IMR-90 (cell line): Measurements from ENCODE around the gene MAPK8IP3. TPM values are rescaled to one million over a fixed set of nuclear protein-coding genes. Genes with fewer than 3 reads are reported as not detected.

Experiments
- ATAC-seq: fragments of 200-7000 bp; cut with Tn5 transposase; 2 replicates; pipeline ENCODE4 v1.9.1; 2020; ENCODE audit warnings: low read depth, mild to moderate bottlenecking, moderate library complexity
- BruUV-seq: library from RNA; stranded (reverse); fragments of 400-500 nt; replicated peaks from 2 replicates; lab custom pipeline; 2021; lab: Mats Ljungman, UMichigan
- CTCF ChIA-PET: fragments of 300-600 bp; formaldehyde crosslinking; extraction: SDS; loops from one replicate; lab custom pipeline; 2021; ENCODE audit warnings: antibody characterized with exemption; lab: Yijun Ruan, JAX
- POLR2A ChIA-PET: fragments of 300-600 bp; sonication (Branson Sonifier 250); formaldehyde crosslinking; loops from one replicate; lab custom pipeline; 2022; ENCODE audit warnings: antibody characterized with exemption; ENCODE audit not compliant: unreplicated experiment; lab: Charles Lee
- DNase-seq: peaks from one replicate; pipeline ENCODE4 v3.0.0; 2013
- H2AFZ ChIP-seq: replicated peaks from 2 replicates; pipeline ENCODE3; 2013; ENCODE audit warnings: low read length, mild to moderate bottlenecking; ENCODE audit not compliant: poor library complexity
- H2AK5ac ChIP-seq: 2 replicates; pipeline ENCODE4 v1.6.1; 2013; ENCODE audit warnings: low read depth, low read length, inconsistent platforms
- H2AK9ac ChIP-seq: replicated peaks from 2 replicates; pipeline ENCODE3; 2013; ENCODE audit warnings: mild to moderate bottlenecking, low read depth, low read length, moderate library complexity; ENCODE audit not compliant: poor library complexity
- H2BK120ac ChIP-seq: 2 replicates; pipeline ENCODE4 v1.6.1; 2013; ENCODE audit warnings: low read depth, low read length, inconsistent platforms
- H2BK15ac ChIP-seq: 3 replicates; pipeline ENCODE4 v1.6.1; 2013; ENCODE audit warnings: low read depth, low read length, inconsistent platforms
- H2BK20ac ChIP-seq: 2 replicates; pipeline ENCODE4 v1.6.1; 2013; ENCODE audit warnings: low read depth, mild to moderate bottlenecking, inconsistent platforms, low read length, moderate library complexity
- H2BK5ac ChIP-seq: 2 replicates; pipeline ENCODE4 v1.6.1; 2013; ENCODE audit warnings: mild to moderate bottlenecking, low read depth, low read length, inconsistent platforms; ENCODE audit not compliant: poor library complexity, severe bottlenecking
- H3K14ac ChIP-seq: replicated peaks from 2 replicates; pipeline ENCODE4 v1.6.1; 2013; ENCODE audit warnings: low read depth, low read length, inconsistent platforms
- H3K18ac ChIP-seq: 2 replicates; pipeline ENCODE4 v1.6.1; 2013; ENCODE audit warnings: low read depth, low read length, control low read depth
- H3K23ac ChIP-seq: 2 replicates; pipeline ENCODE4 v1.6.1; 2013; ENCODE audit warnings: low read depth, low read length, inconsistent platforms
- H3K27ac ChIP-seq: 2 replicates; pipeline ENCODE4 v1.5.1; 2013; ENCODE audit warnings: mild to moderate bottlenecking, control low read depth, low read length; ENCODE audit not compliant: insufficient read depth
- H3K27me3 ChIP-seq: 2 replicates; pipeline ENCODE4 v1.6.1; 2013; ENCODE audit warnings: low read length; ENCODE audit not compliant: control insufficient read depth, insufficient read depth
- H3K36me3 ChIP-seq: 2 replicates; pipeline ENCODE4 v1.6.1; 2013; ENCODE audit warnings: low read length, mixed read lengths; ENCODE audit not compliant: control insufficient read depth, insufficient read depth
- H3K4ac ChIP-seq: 2 replicates; pipeline ENCODE4 v1.6.1; 2013; ENCODE audit warnings: low read depth, low read length, inconsistent platforms
- H3K4me1 ChIP-seq: 2 replicates; pipeline ENCODE4 v1.6.1; 2013; ENCODE audit warnings: low read length, mixed read lengths; ENCODE audit not compliant: control insufficient read depth, insufficient read depth
- H3K4me2 ChIP-seq: 2 replicates; pipeline ENCODE4 v1.6.1; 2013; ENCODE audit warnings: low read depth, mild to moderate bottlenecking, control low read depth, low read length, moderate library complexity
- H3K4me3 ChIP-seq: 2 replicates; pipeline ENCODE4 v1.5.1; 2013; ENCODE audit warnings: low read depth, mild to moderate bottlenecking, control low read depth, low read length, moderate library complexity; ENCODE audit not compliant: insufficient read depth
- H3K56ac ChIP-seq: 2 replicates; pipeline ENCODE4 v1.6.1; 2013; ENCODE audit warnings: low read length, inconsistent platforms; ENCODE audit not compliant: insufficient read depth; ENCODE audit errors: extremely low read depth
- H3K79me1 ChIP-seq, 2 experiments: 2 replicates each; pipeline ENCODE4 v1.6.1; 2013; ENCODE audit warnings: low read length in 2 of 2, inconsistent platforms in 1 of 2, low read depth in 1 of 2
- H3K9ac ChIP-seq: 2 replicates; pipeline ENCODE4 v1.6.1; 2013; ENCODE audit warnings: low read depth, low read length, control low read depth
- H3K9me1 ChIP-seq: 2 replicates; pipeline ENCODE4 v1.6.1; 2013; ENCODE audit warnings: low read length, inconsistent platforms; ENCODE audit not compliant: insufficient read depth
- H3K9me3 ChIP-seq: 2 replicates; pipeline ENCODE4 v1.6.1; 2013; ENCODE audit warnings: low read length; ENCODE audit not compliant: control insufficient read depth, insufficient read depth
- H4K20me1 ChIP-seq: 2 replicates; pipeline ENCODE4 v1.6.1; 2013; ENCODE audit warnings: low read length, inconsistent platforms; ENCODE audit not compliant: insufficient read depth
- H4K5ac ChIP-seq: 2 replicates; pipeline ENCODE4 v1.6.1; 2013; ENCODE audit warnings: mild to moderate bottlenecking, low read depth, low read length, control low read depth
- H4K8ac ChIP-seq, 2 experiments: 2 replicates each; pipeline ENCODE4 v1.6.1; 2013; ENCODE audit warnings: low read depth in 2 of 2, low read length in 2 of 2, control low read depth in 1 of 2, inconsistent platforms in 1 of 2
- H4K91ac ChIP-seq: 2 replicates; pipeline ENCODE4 v1.6.1; 2013; ENCODE audit warnings: low read depth, low read length, inconsistent platforms; ENCODE audit not compliant: insufficient read depth
- FOS ChIP-seq: fragments of 150-350 bp; IDR thresholded peaks from 2 replicates; pipeline ENCODE4 v1.6.1; 2016; ENCODE audit warnings: low read depth, low read length
- MAFK ChIP-seq: IDR thresholded peaks from 2 replicates; pipeline ENCODE4 v1.6.1; 2012; ENCODE audit warnings: low read depth, low read length, improper control_type of control experiment
- MAZ ChIP-seq: IDR thresholded peaks from 2 replicates; pipeline ENCODE4 v1.6.1; 2012; ENCODE audit warnings: low read depth, mild to moderate bottlenecking, low read length, improper control_type of control experiment, moderate library complexity, borderline replicate concordance
- RCOR1 ChIP-seq: IDR thresholded peaks from 2 replicates; pipeline ENCODE4 v1.6.1; 2012; ENCODE audit warnings: mild to moderate bottlenecking, low read length, improper control_type of control experiment; ENCODE audit not compliant: insufficient replicate concordance
- RFX5 ChIP-seq: IDR thresholded peaks from 2 replicates; pipeline ENCODE4 v1.8.0; 2012; ENCODE audit warnings: low read depth, mild to moderate bottlenecking, low read length, moderate library complexity
- WGBS, 2 experiments: methylation state at CpG; one replicate each; pipeline versions ENCODE4 v1.1.5 to v1.1.7; 2013; ENCODE audit warnings: missing lambda C conversion rate in 2 of 2; ENCODE audit not compliant: insufficient read length in 1 of 2; ENCODE audit errors: extremely low coverage in 2 of 2; 5-methylcytosine and 5-hydroxymethylcytosine counted together
- dilution Hi-C: fragments of 300-500 bp; cut with HindIII; formaldehyde crosslinking; loops from one replicate; pipeline ENCODE4 v1.14.3; 2018; ENCODE audit warnings: low sequenced_read_pairs; ENCODE audit not compliant: unreplicated experiment
- in situ Hi-C: fragments of 300-500 bp; cut with MboI; formaldehyde crosslinking; loops from 3 replicates; pipeline ENCODE4 v1.14.3; 2019; ENCODE audit warnings: low sequenced_read_pairs, inconsistent platforms, mixed read lengths
- intact Hi-C: fragments of 100-400 bp; cut with micrococcal nuclease; formaldehyde crosslinking; loops from 2 replicates; pipeline ENCODE4 v1.10.0; 2022
- polyA plus RNA-seq, 3 experiments: library from polyadenylated mRNA; depleted of rRNA; stranded (reverse); fragments of >200 nt; gene quantifications; 2 replicates each; pipeline ENCODE4 v1.2.3, GENCODE V29; 2012; ENCODE audit warnings: low replicate concordance in 1 of 3
- total RNA-seq: library from RNA; depleted of rRNA; stranded (reverse); fragments of >200 nt; gene quantifications from 2 replicates; pipeline ENCODE4 v1.2.3, GENCODE V29; 2012
- TF ChIP-seq, protein P1 (sequence below): fragments of 150-350 bp; IDR thresholded peaks from 2 replicates; pipeline ENCODE4 v1.6.1; 2016; ENCODE audit warnings: low read depth, mild to moderate bottlenecking, low read length, moderate library complexity, borderline replicate concordance

MAPK8IP3 gene
- total and polyA plus RNA-seq, 2 of the 4 experiments (the other 2 are of a cell fraction): 17.0 to 69.1 TPM

DNA sequence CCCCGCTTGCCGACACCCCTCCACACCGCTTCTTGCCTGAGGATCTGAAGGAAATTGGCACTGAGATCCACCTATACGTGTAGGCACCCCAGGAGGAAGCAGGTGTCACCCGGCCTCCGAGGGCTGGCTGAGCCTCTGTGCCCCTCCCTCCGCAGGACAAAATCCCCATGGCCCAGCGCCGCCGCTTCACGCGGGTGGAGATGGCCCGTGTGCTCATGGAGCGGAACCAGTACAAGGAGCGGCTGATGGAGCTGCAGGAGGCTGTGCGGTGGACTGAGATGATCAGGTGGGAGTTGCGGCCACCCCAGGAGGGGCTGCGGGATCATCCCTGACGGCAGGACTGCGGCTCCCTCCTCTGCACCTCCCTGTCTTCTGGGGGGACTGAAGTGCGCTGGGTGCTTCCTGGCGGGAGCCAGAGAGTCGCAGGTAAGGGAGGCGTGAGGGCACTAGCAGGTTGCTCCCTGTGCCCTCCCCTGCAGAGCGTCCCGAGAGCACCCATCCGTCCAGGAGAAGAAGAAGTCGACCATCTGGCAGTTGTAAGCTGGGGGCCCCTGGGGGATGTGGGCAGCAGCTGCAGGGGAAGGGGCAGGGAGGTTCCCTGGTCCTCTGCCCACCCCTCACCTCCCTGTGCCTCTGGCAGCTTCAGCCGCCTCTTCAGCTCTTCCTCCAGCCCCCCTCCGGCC, 56.3 kb downstream of the MAPK8IP3 start:
- no peak overlapping the region for H3K4ac ChIP-seq
- H3K4me3 ChIP-seq: no peak overlapping the region
- BruUV-seq: no TSS peak
- no peak overlapping the region for H3K18ac ChIP-seq
- H2AK9ac ChIP-seq: peak overlapping the region; percentile 9
- H4K91ac ChIP-seq: no peak overlapping the region
- H2AFZ ChIP-seq: no peak overlapping the region
- dilution Hi-C loops (no loop called here), in situ Hi-C loops (loop anchor here (5.0 kb wide), 1 partner anchor 50 kb away; no protein-coding TSS in a partner anchor), intact Hi-C loops (no loop called here)
- ATAC-seq: no peak
- no peak overlapping the region for H3K4me2 ChIP-seq
- H3K23ac ChIP-seq: no peak overlapping the region
- ChIA-PET CTCF (no interaction called here), POLR2A (no interaction called here)
- H3K14ac ChIP-seq: no peak overlapping the region
- H2BK120ac ChIP-seq: no peak overlapping the region
- no peak overlapping the region for H4K8ac ChIP-seq
- no peak overlapping the region for H3K56ac ChIP-seq
- DNase-seq: no peak
- no peaks in the 10 kb centered on the region for H3K9me3 ChIP-seq
- no peak overlapping the region for H2BK20ac ChIP-seq
- no peak overlapping the region for H2BK5ac ChIP-seq
- peaks cover 82% of the 10 kb centered on the region for H3K36me3 ChIP-seq
- no peak overlapping the region for H3K9ac ChIP-seq
- WGBS, 2 experiments: 100% methylated on average over 9 of the region's 30 CpGs; no CpG with 5 or more reads in 1 of the 2 experiments
- H4K5ac ChIP-seq: no peak overlapping the region
- no peaks in the 10 kb centered on the region for H3K27me3 ChIP-seq
- no peak overlapping the region for H3K27ac ChIP-seq
- H2AK5ac ChIP-seq: no peak overlapping the region
- H2BK15ac ChIP-seq: no peak overlapping the region
- H3K79me1 ChIP-seq: no peaks in the 10 kb centered on the region
- no peaks in the 10 kb centered on the region; the same call in 1 of the 2 replicates for H4K20me1 ChIP-seq
- no peaks in the 10 kb centered on the region for H3K9me1 ChIP-seq
- TF ChIP-seq RFX5 (no peak), MAZ (no peak), RCOR1 (no peak), MAFK (no peak), FOS (no peak)
- TF ChIP-seq, protein P1, sequence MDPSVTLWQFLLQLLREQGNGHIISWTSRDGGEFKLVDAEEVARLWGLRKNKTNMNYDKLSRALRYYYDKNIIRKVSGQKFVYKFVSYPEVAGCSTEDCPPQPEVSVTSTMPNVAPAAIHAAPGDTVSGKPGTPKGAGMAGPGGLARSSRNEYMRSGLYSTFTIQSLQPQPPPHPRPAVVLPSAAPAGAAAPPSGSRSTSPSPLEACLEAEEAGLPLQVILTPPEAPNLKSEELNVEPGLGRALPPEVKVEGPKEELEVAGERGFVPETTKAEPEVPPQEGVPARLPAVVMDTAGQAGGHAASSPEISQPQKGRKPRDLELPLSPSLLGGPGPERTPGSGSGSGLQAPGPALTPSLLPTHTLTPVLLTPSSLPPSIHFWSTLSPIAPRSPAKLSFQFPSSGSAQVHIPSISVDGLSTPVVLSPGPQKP: no peak
- H3K4me1 ChIP-seq: no peaks in the 10 kb centered on the region
